H1 (cell line): ENCODE measurements around the gene MEX3C. TPM values are rescaled to one million over a fixed set of nuclear protein-coding genes. Genes with fewer than 3 reads are reported as not detected.

Source experiments
- CTCF ChIA-PET: fragments of 300-600 bp; sonication (Branson Sonifier 250); formaldehyde crosslinking; loops from one replicate; lab custom pipeline; 2021; ENCODE audit not compliant: partially characterized antibody; lab: Charles Lee
- POLR2A ChIA-PET: fragments of 300-600 bp; sonication (Branson Sonifier 250); formaldehyde crosslinking; loops from one replicate; lab custom pipeline; 2021; ENCODE audit warnings: inconsistent platforms; ENCODE audit not compliant: partially characterized antibody; lab: Charles Lee
- DNase-seq, 2 experiments: peaks; one replicate each; pipeline versions ENCODE4 v3.0.0 to v3.0.0-alpha.2; 2010 to 2022; ENCODE audit warnings: low spot score in 2 of 2, low read depth in 1 of 2, mixed read lengths in 1 of 2
- FAIRE-seq: peaks from 2 replicates; lab custom pipeline; 2011; peaks lifted over from hg19 to GRCh38; lab: Jason Lieb, UNC
- H2AFZ ChIP-seq: 2 replicates; pipeline ENCODE4 v1.8.1; 2012; ENCODE audit warnings: low read length, inconsistent platforms
- H2AK5ac ChIP-seq: 2 replicates; pipeline ENCODE4 v1.6.1; 2013; ENCODE audit warnings: low read depth, low read length
- H2BK120ac ChIP-seq: replicated peaks from 2 replicates; pipeline ENCODE3; 2013; ENCODE audit warnings: low read depth, low read length, inconsistent platforms
- H2BK12ac ChIP-seq: 2 replicates; pipeline ENCODE4 v1.6.1; 2013; ENCODE audit warnings: low read depth, low read length
- H2BK15ac ChIP-seq: 2 replicates; pipeline ENCODE4 v1.6.1; 2013; ENCODE audit warnings: low read length
- H2BK20ac ChIP-seq: 2 replicates; pipeline ENCODE4 v1.6.1; 2013; ENCODE audit warnings: low read length
- H2BK5ac ChIP-seq: 2 replicates; pipeline ENCODE4 v1.6.1; 2013; ENCODE audit warnings: low read depth, low read length
- H3K14ac ChIP-seq: 2 replicates; pipeline ENCODE4 v1.6.1; 2013; ENCODE audit warnings: inconsistent platforms; ENCODE audit not compliant: insufficient read length
- H3K18ac ChIP-seq: 2 replicates; pipeline ENCODE4 v1.6.1; 2013; ENCODE audit warnings: low read length; ENCODE audit errors: extremely low read depth
- H3K23ac ChIP-seq: 2 replicates; pipeline ENCODE4 v1.6.1; 2013; ENCODE audit warnings: inconsistent platforms; ENCODE audit not compliant: insufficient read length
- H3K23me2 ChIP-seq: 2 replicates; pipeline ENCODE4 v1.6.1; 2013; ENCODE audit warnings: low read depth, low read length
- H3K27ac ChIP-seq: 2 replicates; pipeline ENCODE4 v1.6.1; 2011; ENCODE audit warnings: low read depth, low read length, inconsistent platforms
- H3K27me3 ChIP-seq, 4 experiments: replicated peaks in 1 of 4; 1 replicate in 1 of 4; 2 replicates in 3 of 4; pipeline versions ENCODE4 v1.6.1 to v1.8.1; 2011 to 2013; ENCODE audit warnings: low read length in 3 of 4, mild to moderate bottlenecking in 3 of 4, inconsistent platforms in 2 of 4, mixed read lengths in 2 of 4, moderate library complexity in 1 of 4; ENCODE audit not compliant: control insufficient read depth in 3 of 4, insufficient read depth in 3 of 4; ENCODE audit errors: extremely low read depth in 1 of 4
- H3K36me3 ChIP-seq, 4 experiments: 2 replicates each; pipeline versions ENCODE4 v1.6.1 to v1.8.1; 2011 to 2013; ENCODE audit warnings: mild to moderate bottlenecking in 4 of 4, low read length in 3 of 4, moderate library complexity in 2 of 4, control low read depth in 1 of 4, inconsistent platforms in 1 of 4; ENCODE audit not compliant: insufficient read depth in 4 of 4, control insufficient read depth in 2 of 4
- H3K4ac ChIP-seq: replicated peaks from 2 replicates; pipeline ENCODE3; 2013; ENCODE audit warnings: low read length, low read depth, mixed read lengths, inconsistent platforms; ENCODE audit not compliant: insufficient read length
- H3K4me1 ChIP-seq, 4 experiments: replicated peaks in 1 of 4; 1 replicate in 1 of 4; 2 replicates in 3 of 4; pipeline versions ENCODE4 v1.6.1 to v1.8.1; 2011 to 2013; ENCODE audit warnings: low read length in 3 of 4, inconsistent platforms in 2 of 4, mixed read lengths in 1 of 4; ENCODE audit not compliant: insufficient read depth in 4 of 4, control insufficient read depth in 3 of 4
- H3K4me2 ChIP-seq, 2 experiments: 2 replicates each; pipeline versions ENCODE4 v1.6.1 to v1.8.1; 2011 to 2013; ENCODE audit warnings: low read depth in 2 of 2, low read length in 2 of 2, control low read depth in 1 of 2, inconsistent platforms in 1 of 2, mild to moderate bottlenecking in 1 of 2; ENCODE audit not compliant: insufficient read depth in 1 of 2
- H3K4me3 ChIP-seq, 4 experiments: fragments of 200-600, 300-600 bp in 1 of 4; sonication (generic), shearing (Covaris generic), sonication (Bioruptor Twin) in 1 of 4; 2 replicates each; pipeline versions ENCODE4 v1.5.1 to v1.8.1; 2011 to 2016; ENCODE audit warnings: low read length in 4 of 4, low read depth in 3 of 4, control low read depth in 2 of 4, inconsistent platforms in 2 of 4, mild to moderate bottlenecking in 2 of 4, mixed read lengths in 1 of 4, moderate library complexity in 1 of 4; ENCODE audit not compliant: insufficient read depth in 2 of 4; ENCODE audit errors: extremely low read depth in 1 of 4
- H3K56ac ChIP-seq: replicated peaks from 2 replicates; pipeline ENCODE3; 2013; ENCODE audit warnings: low read depth, mild to moderate bottlenecking, mixed read lengths, low read length, inconsistent platforms; ENCODE audit not compliant: insufficient read length
- H3K79me1 ChIP-seq: 2 replicates; pipeline ENCODE4 v1.6.1; 2013; ENCODE audit warnings: low read depth, low read length, control low read depth
- H3K79me2 ChIP-seq, 2 experiments: 2 replicates each; pipeline versions ENCODE4 v1.6.1 to v1.8.1; 2012 to 2013; ENCODE audit warnings: low read length in 2 of 2, mild to moderate bottlenecking in 2 of 2, inconsistent platforms in 1 of 2; ENCODE audit not compliant: insufficient read depth in 2 of 2, control insufficient read depth in 1 of 2
- H3K9ac ChIP-seq, 4 experiments: replicated peaks in 1 of 4; 1 replicate in 1 of 4; 2 replicates in 3 of 4; pipeline versions ENCODE4 v1.6.1 to v1.8.1; 2011 to 2013; ENCODE audit warnings: low read depth in 3 of 4, low read length in 3 of 4, control low read depth in 2 of 4, mild to moderate bottlenecking in 2 of 4, moderate library complexity in 2 of 4, inconsistent platforms in 1 of 4; ENCODE audit errors: extremely low read depth in 1 of 4
- H3K9me3 ChIP-seq, 2 experiments: 2 replicates each; pipeline versions ENCODE4 v1.6.1 to v1.8.1; 2012 to 2013; ENCODE audit warnings: mild to moderate bottlenecking in 2 of 2, moderate library complexity in 2 of 2, control low read depth in 1 of 2, inconsistent platforms in 1 of 2, low read depth in 1 of 2, low read length in 1 of 2, mixed read lengths in 1 of 2; ENCODE audit not compliant: insufficient read depth in 2 of 2
- H4K20me1 ChIP-seq, 2 experiments: replicated peaks in 1 of 2; 2 replicates each; pipeline versions ENCODE3 to v1.8.1; 2011 to 2013; ENCODE audit warnings: inconsistent platforms in 2 of 2, low read length in 2 of 2, mild to moderate bottlenecking in 1 of 2; ENCODE audit not compliant: insufficient read depth in 2 of 2, control insufficient read depth in 1 of 2
- H4K5ac ChIP-seq: 2 replicates; pipeline ENCODE4 v1.6.1; 2013; ENCODE audit warnings: low read length, low read depth, mixed read lengths, inconsistent platforms; ENCODE audit not compliant: insufficient read length
- H4K8ac ChIP-seq: 2 replicates; pipeline ENCODE4 v1.8.0; 2013; ENCODE audit warnings: mild to moderate bottlenecking, moderate library complexity, low read length, inconsistent platforms; ENCODE audit not compliant: insufficient read depth; ENCODE audit errors: extremely low read depth
- H4K91ac ChIP-seq: replicated peaks from 2 replicates; pipeline ENCODE3; 2013; ENCODE audit warnings: low read length, mixed read lengths, inconsistent platforms; ENCODE audit not compliant: insufficient read length
- CTBP2 ChIP-seq: IDR thresholded peaks from 2 replicates; pipeline ENCODE4 v1.7.0; 2011; ENCODE audit warnings: borderline replicate concordance, mild to moderate bottlenecking, moderate library complexity, mixed read lengths, low read length; ENCODE audit not compliant: insufficient read depth, insufficient read length
- HDAC6 ChIP-seq: IDR thresholded peaks from one replicate; pipeline ENCODE4 v1.7.1; 2012; ENCODE audit warnings: low read depth, mild to moderate bottlenecking, inconsistent platforms, low read length, moderate library complexity
- SP4 ChIP-seq: IDR thresholded peaks from 2 replicates; pipeline ENCODE4 v1.6.1; 2012; ENCODE audit warnings: low read length, inconsistent platforms
- TAF1 ChIP-seq: IDR thresholded peaks from 2 replicates; pipeline ENCODE4 v1.6.1; 2011; ENCODE audit warnings: mild to moderate bottlenecking, low read depth, low read length
- WGBS, 2 experiments: shearing (Covaris generic) in 1 of 2; methylation state at CpG; one replicate each; pipeline versions ENCODE4 v1.1.6 to v1.1.7; 2013 to 2015; ENCODE audit warnings: low lambda C conversion rate in 2 of 2, mixed read lengths in 2 of 2, inconsistent platforms in 1 of 2, low coverage in 1 of 2, missing lambda C conversion rate in 1 of 2; ENCODE audit not compliant: insufficient replicate concordance in 2 of 2, insufficient coverage in 1 of 2, insufficient read length in 1 of 2; ENCODE audit errors: extremely low coverage in 1 of 2, missing lambda C conversion rate in 1 of 2; 5-methylcytosine and 5-hydroxymethylcytosine counted together
- polyA plus RNA-seq, 7 experiments: library from polyadenylated mRNA; depleted of rRNA in 3 of 7; stranded (reverse) in 5 of 7; unstranded in 2 of 7; fragments of >200 nt in 5 of 7; fragments of 200-250 nt in 2 of 7; gene quantifications; 1 replicate in 5 of 7; 2 replicates in 1 of 7; 4 replicates in 1 of 7; pipeline versions ENCODE4 v1.2.1 to v1.2.3, GENCODE V29; 2011 to 2013; ENCODE audit warnings: missing spikeins in 2 of 7, mixed read lengths in 2 of 7
- total RNA-seq: library from RNA; stranded (reverse); fragmentation: NEBNext Ultra II Directional; extraction: Animal tissue kit (Norgen Biotek cat#: 25700); gene quantifications from 2 replicates; pipeline ENCODE4 v1.2.1, GENCODE V29; 2021
- TF ChIP-seq, protein P1 (sequence below): IDR thresholded peaks from 2 replicates; pipeline ENCODE4 v1.6.1; 2012; ENCODE audit warnings: low read length, inconsistent platforms
- TF ChIP-seq, protein P2 (sequence below), 3 experiments: IDR thresholded peaks; 1 replicate in 2 of 3; 2 replicates in 1 of 3; pipeline versions ENCODE4 v1.5.1 to v1.6.1; 2011; ENCODE audit warnings: low read length in 3 of 3, mild to moderate bottlenecking in 3 of 3, inconsistent platforms in 2 of 3, low read depth in 1 of 3, moderate library complexity in 1 of 3; ENCODE audit not compliant: insufficient read depth in 1 of 3; ENCODE audit errors: control extremely low read depth in 1 of 3

MEX3C gene
- total and polyA plus RNA-seq, 2 of the 8 experiments (the other 6 are each of a cell fraction or from before 2014, with no cell fraction given) = 48.2 to 103 TPM

DNA sequence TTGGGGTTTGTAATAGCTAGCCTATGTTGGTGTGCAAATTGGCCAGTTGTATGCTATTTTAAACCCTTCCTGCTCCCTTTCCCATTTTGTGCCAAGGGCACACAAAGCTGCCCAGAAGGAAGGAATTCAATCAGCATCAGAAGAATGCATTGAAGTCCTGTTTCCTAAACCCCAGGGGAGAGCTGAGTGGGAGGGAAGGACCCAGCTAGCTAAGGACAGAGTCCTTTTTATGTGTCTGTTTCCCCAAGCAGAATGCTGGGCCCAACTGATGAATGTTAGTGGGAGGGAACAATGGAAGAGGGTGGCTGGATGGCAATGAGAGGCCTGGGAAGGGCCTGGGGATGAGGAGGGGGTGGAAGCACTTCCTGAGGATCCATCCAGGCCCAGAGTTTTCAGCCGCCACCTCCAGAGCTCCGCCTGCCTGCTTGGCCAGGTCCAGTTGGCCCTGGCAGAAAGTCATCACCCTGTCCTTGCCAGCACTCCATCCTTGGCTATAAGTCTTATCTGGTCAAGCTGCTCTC, 32.7 kb downstream of the MEX3C start:
- H2BK20ac ChIP-seq = peak overlapping the region; percentile 51; the same call in 1 of the 2 replicates
- no peaks in the 10 kb centered on the region for H3K79me2 ChIP-seq
- no peaks in the 10 kb centered on the region for H3K36me3 ChIP-seq
- H3K9me3 ChIP-seq = no peaks in the 10 kb centered on the region
- no peak overlapping the region for H2BK15ac ChIP-seq
- H4K5ac ChIP-seq = no peak overlapping the region
- H3K23me2 ChIP-seq = no peaks in the 10 kb centered on the region; the same call in 1 of the 2 replicates
- H4K91ac ChIP-seq = no peak overlapping the region
- no peak overlapping the region for H3K4me3 ChIP-seq
- peaks cover 4 to 14% (median 8%) of the 10 kb centered on the region in 4 experiments for H3K4me1 ChIP-seq
- H3K14ac ChIP-seq = no peak overlapping the region
- CTCF ChIA-PET = interaction anchor here (0.6 to 2.3 kb wide), 6 partner anchors 13 to 51 kb away, joined by 3 to 8 read pairs (median 4); partner anchors contain the start of gene MEX3C
- DNase-seq = no peak
- no peaks in the 10 kb centered on the region for H4K20me1 ChIP-seq
- POLR2A ChIA-PET = interaction anchor here (0.7 to 2.5 kb wide), 7 partner anchors 17 to 32 kb away, joined by 3 to 7 read pairs (median 3); no protein-coding TSS in a partner anchor
- H2BK120ac ChIP-seq = no peak overlapping the region
- H4K8ac ChIP-seq = no peak overlapping the region
- no peak for FAIRE-seq
- no peak overlapping the region for H3K56ac ChIP-seq
- peak overlapping the region in 1 of 2 experiments; percentile 22; a peak in 2 of 4 replicates for H3K4me2 ChIP-seq
- no peak overlapping the region for H3K23ac ChIP-seq
- no peak overlapping the region for H2AFZ ChIP-seq
- peak overlapping the region; percentile 4 for H2BK12ac ChIP-seq
- WGBS, 2 experiments = 69% methylated on average over 2 of the region's 2 CpGs; no CpG with 5 or more reads in 1 of the 2 experiments
- H3K27ac ChIP-seq = no peak overlapping the region
- TF ChIP-seq HDAC6 = no peak
- no peak for TF ChIP-seq CTBP2
- TF ChIP-seq, protein P1, sequence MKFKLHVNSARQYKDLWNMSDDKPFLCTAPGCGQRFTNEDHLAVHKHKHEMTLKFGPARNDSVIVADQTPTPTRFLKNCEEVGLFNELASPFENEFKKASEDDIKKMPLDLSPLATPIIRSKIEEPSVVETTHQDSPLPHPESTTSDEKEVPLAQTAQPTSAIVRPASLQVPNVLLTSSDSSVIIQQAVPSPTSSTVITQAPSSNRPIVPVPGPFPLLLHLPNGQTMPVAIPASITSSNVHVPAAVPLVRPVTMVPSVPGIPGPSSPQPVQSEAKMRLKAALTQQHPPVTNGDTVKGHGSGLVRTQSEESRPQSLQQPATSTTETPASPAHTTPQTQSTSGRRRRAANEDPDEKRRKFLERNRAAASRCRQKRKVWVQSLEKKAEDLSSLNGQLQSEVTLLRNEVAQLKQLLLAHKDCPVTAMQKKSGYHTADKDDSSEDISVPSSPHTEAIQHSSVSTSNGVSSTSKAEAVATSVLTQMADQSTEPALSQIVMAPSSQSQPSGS = no peak
- no peak for TF ChIP-seq SP4
- TF ChIP-seq, protein P2, sequence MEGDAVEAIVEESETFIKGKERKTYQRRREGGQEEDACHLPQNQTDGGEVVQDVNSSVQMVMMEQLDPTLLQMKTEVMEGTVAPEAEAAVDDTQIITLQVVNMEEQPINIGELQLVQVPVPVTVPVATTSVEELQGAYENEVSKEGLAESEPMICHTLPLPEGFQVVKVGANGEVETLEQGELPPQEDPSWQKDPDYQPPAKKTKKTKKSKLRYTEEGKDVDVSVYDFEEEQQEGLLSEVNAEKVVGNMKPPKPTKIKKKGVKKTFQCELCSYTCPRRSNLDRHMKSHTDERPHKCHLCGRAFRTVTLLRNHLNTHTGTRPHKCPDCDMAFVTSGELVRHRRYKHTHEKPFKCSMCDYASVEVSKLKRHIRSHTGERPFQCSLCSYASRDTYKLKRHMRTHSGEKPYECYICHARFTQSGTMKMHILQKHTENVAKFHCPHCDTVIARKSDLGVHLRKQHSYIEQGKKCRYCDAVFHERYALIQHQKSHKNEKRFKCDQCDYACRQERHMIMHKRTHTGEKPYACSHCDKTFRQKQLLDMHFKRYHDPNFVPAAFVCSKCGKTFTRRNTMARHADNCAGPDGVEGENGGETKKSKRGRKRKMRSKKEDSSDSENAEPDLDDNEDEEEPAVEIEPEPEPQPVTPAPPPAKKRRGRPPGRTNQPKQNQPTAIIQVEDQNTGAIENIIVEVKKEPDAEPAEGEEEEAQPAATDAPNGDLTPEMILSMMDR (IDR thresholded peaks at IDR 0.05; ENCODE audit: control extremely low read depth in 1 of 3, insufficient read depth in 1 of 3, low read depth in 1 of 3, low read length in 3 of 3) = no peak
- TF ChIP-seq TAF1 = no peak
- peak overlapping the region; percentile 24; the same call in 1 of the 2 replicates for H2AK5ac ChIP-seq
- H2BK5ac ChIP-seq = no peak overlapping the region; the same call in 1 of the 2 replicates
- H3K4ac ChIP-seq = no peak overlapping the region
- H3K9ac ChIP-seq = no peak overlapping the region
- H3K27me3 ChIP-seq = no peaks in the 10 kb centered on the region; a peak in 2 of 7 replicates
- H3K79me1 ChIP-seq = no peaks in the 10 kb centered on the region
- H3K18ac ChIP-seq = no peak overlapping the region
